Activated CD8-positive, alpha-beta memory T cell treated with anti-CD3 and anti-CD28 coated beads for 36 hours (primary cell): ENCODE results near the gene KLHL40. TPM values are rescaled to one million over a fixed set of nuclear protein-coding genes. Genes with fewer than 3 reads are reported as not detected.

Experiments
- CTCF ChIA-PET: fragments of 350-600 bp; sonication (Branson Sonifier 250); formaldehyde crosslinking; loops from one replicate; lab custom pipeline; 2021; ENCODE audit warnings: antibody characterized with exemption; lab: Charles Lee
- POLR2A ChIA-PET: fragments of 350-600 bp; sonication (Branson Sonifier 250); formaldehyde crosslinking; loops from one replicate; lab custom pipeline; 2021; ENCODE audit warnings: antibody characterized with exemption; lab: Charles Lee
- total RNA-seq, 2 experiments: library from RNA; stranded (reverse); gene quantifications; one replicate each; pipeline ENCODE4 v1.2.3, GENCODE V29; 2021

Gene KLHL40
- total RNA-seq = not detected

GRCh38 chr3:42685363-42685881 is at the start of gene KLHL40:
KLHL40 (plus strand) TSS chr3:42685537; CDS start chr3:42685619, 82 bp downstream.
- ChIA-PET CTCF (no interaction called here), POLR2A (no interaction called here)

DNA sequence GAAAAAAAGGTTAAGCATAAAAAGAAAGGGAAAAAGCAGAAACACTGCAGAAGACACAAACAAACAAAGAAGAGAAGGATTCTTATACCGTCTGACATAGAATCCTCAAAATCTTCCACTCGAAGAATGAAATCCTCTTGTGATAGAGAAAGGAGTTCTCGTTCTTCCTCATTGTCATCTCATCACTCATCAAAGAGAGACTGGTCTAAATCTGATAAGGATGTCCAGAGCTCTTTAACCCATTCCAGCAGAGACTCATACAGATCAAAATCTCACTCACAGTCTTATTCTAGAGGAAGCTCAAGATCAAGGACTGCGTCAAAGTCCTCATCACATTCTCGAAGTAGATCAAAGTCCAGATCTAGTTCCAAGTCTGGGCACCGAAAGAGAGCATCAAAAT is 48.3 kb upstream of the KLHL40 start:
- POLR2A ChIA-PET = no interaction called here

GRCh38 chr3:42638339-42638842 is 46.9 kb upstream of the KLHL40 start:
- POLR2A ChIA-PET = no interaction called here
- CTCF ChIA-PET = no interaction called here

More for the DNA sequence above, 48.3 kb upstream of the KLHL40 start:
- CTCF ChIA-PET = interaction anchor here (0.8 to 1.5 kb wide), 5 partner anchors 15 to 135 kb away, joined by 3 to 5 read pairs (median 3); partner anchors contain the start of genes NKTR, SEC22C and VIPR1

DNA sequence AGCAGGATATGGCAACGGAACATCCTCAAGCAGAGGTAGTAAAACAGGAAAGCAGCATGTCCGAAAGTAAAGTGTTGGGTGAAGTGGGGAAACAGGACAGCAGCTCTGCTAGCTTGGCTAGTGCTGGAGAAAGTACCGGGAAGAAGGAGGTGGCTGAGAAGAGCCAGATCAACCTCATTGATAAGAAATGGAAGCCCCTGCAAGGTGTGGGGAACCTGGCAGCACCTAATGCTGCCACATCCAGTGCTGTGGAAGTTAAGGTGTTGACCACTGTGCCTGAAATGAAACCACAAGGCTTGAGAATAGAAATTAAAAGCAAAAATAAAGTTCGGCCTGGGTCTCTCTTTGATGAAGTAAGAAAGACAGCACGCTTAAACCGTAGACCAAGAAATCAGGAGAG is 46.1 kb upstream of the KLHL40 start:
- POLR2A ChIA-PET = interaction anchor here (0.6 kb wide), 1 partner anchor 13 kb away, joined by 3 read pairs; no protein-coding TSS in a partner anchor
- CTCF ChIA-PET = no interaction called here

DNA sequence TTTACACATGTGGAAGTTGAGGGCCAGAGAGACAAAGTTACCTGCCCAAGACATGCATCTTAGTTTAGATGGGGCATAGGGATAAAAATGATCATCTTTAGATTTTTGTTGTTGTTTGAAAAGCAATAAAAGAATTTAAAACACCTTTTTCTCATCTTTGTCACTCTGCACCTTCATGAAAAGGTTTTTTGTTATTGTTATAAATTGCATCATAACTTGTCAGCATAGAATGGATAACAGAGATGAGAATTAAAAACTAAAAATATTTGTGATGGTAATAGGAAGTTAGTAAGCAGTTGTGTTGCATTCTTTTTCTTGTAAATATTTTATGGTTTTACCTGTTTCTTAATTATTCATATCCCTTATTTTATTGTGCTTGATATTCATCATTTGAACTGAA is 45.2 kb upstream of the KLHL40 start:
- CTCF ChIA-PET = interaction anchor here (0.8 kb wide), 1 partner anchor 93 kb away, joined by 3 read pairs; no protein-coding TSS in a partner anchor
- POLR2A ChIA-PET = interaction anchor here (0.7 kb wide), 1 partner anchor 50 kb away, joined by 4 read pairs; no protein-coding TSS in a partner anchor

GRCh38 chr3:42640771-42641370 is 44.5 kb upstream of the KLHL40 start:
- POLR2A ChIA-PET = no interaction called here

GRCh38 chr3:42647821-42648459 is 37.4 kb upstream of the KLHL40 start:
- POLR2A ChIA-PET = interaction anchor here (0.7 kb wide), 1 partner anchor 15 kb away, joined by 3 read pairs; no protein-coding TSS in a partner anchor
- CTCF ChIA-PET = no interaction called here

More at GRCh38 chr3:42640771-42641370, 44.5 kb upstream of the KLHL40 start:
- CTCF ChIA-PET = no interaction called here

GRCh38 chr3:42649006-42649405 is 36.3 kb upstream of the KLHL40 start:
- CTCF ChIA-PET = no interaction called here
- POLR2A ChIA-PET = interaction anchor here (0.6 to 0.7 kb wide), 2 partner anchors 14 to 72 kb away, joined by 3 read pairs; no protein-coding TSS in a partner anchor

DNA sequence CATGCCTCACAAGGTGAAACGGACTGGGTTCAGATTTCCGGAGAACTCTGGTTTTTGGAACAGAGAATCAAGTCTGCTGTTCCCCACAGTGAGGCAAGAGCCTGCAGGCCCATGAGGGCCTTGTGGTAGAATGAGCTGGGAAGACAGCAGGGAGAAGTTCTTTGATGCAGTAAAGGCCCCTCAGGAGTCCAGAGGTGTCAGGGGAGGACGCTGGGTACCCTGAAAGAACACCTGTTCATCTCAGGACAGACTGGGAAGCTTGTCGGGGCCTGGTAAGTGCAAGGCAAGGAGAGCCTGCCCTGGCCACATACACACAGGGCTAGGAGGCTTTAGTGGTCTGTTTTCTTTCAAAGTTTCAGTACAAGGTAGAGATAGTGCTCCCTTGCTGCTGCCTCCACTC is 35.6 kb upstream of the KLHL40 start:
- POLR2A ChIA-PET = interaction anchor here (0.6 kb wide), 1 partner anchor 73 kb away, joined by 3 read pairs; no protein-coding TSS in a partner anchor
- CTCF ChIA-PET = interaction anchor here (1.2 kb wide), 1 partner anchor 52 kb away, joined by 3 read pairs; no protein-coding TSS in a partner anchor

DNA sequence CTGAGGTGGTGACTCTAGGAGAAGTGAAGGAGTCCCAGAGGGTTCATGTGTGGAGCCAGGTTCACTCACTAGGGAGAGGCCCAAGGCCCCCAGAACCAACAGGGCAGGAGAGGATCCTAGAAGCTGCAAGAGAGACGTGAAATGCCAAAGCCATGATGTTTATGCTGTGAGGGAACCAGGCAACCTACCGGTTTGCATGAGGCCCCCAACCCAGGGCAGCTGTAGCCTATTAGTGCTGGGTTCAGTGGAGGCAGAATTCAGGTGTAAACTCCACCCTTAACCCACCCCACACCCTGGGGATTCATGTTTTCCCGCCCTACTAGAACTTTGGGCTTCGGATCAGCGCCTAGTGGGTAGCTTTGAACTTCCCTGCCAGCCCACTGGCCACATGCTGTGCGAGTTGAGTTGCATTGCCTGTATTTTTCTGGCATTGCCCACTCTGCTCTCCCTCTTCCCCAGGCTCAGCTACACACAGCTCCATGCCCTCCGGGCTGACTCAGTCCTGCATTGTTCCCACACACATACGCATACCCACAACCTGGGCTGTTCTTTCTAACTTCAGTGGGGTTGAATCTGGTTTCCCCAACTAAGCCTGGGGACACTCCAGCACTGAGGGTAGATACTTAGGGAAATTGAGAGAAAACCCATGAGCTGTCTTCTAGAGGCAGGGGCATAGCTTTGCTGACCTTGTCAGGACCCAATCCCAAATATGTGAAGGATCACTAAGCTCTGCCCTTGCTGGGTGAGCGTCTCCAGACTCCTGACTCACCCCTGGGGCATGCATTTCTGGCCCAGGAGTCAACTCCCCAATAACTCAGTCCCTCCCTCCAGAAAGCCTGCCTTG is 33.9 kb upstream of the KLHL40 start:
- ChIA-PET POLR2A (interaction anchor here (0.6 kb wide), 1 partner anchor 9 kb away, joined by 3 read pairs; no protein-coding TSS in a partner anchor), CTCF (interaction anchor here (0.5 to 1.2 kb wide), 4 partner anchors 10 to 121 kb away, joined by 3 read pairs; no protein-coding TSS in a partner anchor)

- CTCF ChIA-PET = interaction anchor here (0.7 to 1.2 kb wide), 3 partner anchors 9 to 39 kb away, joined by 3 read pairs; no protein-coding TSS in a partner anchor
- POLR2A ChIA-PET = interaction anchor here (0.6 to 0.7 kb wide), 2 partner anchors 9 to 13 kb away, joined by 3 read pairs; no protein-coding TSS in a partner anchor
Measured at GRCh38 chr3:42652251-42652610, 33.1 kb upstream of the KLHL40 start.

DNA sequence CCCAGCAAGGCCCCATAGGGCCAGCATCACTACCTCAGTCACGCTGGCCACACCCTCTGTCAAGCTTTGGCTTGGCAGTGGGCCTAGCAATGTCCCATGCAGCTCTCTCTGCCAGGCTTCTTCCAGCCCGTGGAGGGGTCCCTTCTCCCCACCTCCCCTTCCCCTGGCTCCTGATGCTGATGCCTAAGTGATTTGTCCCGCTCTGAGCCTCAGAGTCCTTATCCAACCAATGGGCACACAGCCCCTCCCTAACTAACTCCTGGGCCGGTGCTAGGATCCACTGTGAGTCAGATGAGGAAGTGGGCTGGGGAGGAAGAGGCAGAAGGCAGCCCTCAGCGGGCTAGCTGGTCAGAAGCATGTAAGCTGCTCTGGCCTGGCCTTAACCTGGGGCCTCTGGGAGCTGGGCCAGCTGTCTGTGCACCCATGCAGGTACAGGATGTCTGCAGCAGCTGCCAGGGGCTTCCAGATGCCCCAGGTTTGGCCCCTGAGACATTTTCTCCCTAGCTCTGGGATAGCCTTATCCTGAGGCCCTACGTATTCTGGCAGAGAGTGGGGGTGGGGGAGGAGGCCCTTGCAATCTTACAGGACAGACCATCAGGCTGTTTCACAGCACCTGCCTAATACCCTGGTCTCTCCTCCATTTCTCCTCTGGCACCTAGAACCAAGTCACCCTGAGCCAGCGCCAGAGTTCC is 32.6 kb upstream of the KLHL40 start:
- ChIA-PET POLR2A (interaction anchor here (0.7 kb wide), 1 partner anchor 13 kb away, joined by 3 read pairs; no protein-coding TSS in a partner anchor), CTCF (interaction anchor here (1.0 kb wide), 1 partner anchor 16 kb away, joined by 3 read pairs; no protein-coding TSS in a partner anchor)

GRCh38 chr3:42653303-42653559 is 32.1 kb upstream of the KLHL40 start:
- ChIA-PET CTCF (no interaction called here), POLR2A (no interaction called here)

DNA sequence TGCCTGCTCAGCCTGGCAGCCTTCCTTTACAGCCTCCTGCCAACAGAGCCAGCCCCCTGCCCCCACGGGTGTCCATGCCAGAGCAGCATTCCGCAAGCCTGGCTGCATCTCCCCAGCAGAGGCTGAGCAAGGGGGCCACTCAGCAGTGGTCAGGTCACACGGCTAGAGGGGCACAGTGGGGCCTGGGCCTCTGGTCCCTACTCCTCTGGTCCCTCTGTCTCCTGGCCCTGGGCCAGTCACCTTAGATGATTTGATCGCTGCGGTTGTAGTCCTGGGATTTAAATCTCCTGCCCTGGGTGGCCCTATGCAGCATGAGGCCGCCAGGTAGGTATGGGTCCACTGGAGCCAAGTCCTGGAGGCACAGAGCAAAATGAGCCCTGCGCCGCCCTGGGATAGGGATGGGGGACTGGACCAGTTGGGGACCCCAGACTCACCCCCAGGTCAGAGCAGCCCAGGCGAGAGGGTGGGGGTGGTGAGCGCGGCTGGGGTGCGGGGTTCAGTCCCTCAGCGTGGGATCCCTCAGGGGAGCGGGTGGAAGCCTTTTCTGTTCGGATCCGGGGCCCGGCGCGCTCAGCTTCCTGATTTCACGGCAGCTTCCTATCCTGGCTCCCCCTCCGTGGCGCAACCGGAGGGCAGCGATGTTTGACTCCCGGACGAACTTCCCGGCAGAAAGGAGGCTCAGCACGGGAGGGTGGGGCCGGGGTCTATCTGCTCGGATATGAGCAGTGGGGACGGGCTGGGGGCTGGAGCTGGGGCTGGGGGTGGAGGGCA is 31.6 kb upstream of the KLHL40 start, which contains the start of gene ZBTB47:
TSS of gene ZBTB47 (plus strand) at position 138 of the 771 bp plus-strand sequence. CDS start 4,659 bp downstream, outside the sequence.
- POLR2A ChIA-PET = interaction anchor here (0.6 kb wide), 1 partner anchor 1686 kb away, joined by 3 read pairs; no protein-coding TSS in a partner anchor
- CTCF ChIA-PET = interaction anchor here (0.9 kb wide), 1 partner anchor 16 kb away, joined by 3 read pairs; no protein-coding TSS in a partner anchor

DNA sequence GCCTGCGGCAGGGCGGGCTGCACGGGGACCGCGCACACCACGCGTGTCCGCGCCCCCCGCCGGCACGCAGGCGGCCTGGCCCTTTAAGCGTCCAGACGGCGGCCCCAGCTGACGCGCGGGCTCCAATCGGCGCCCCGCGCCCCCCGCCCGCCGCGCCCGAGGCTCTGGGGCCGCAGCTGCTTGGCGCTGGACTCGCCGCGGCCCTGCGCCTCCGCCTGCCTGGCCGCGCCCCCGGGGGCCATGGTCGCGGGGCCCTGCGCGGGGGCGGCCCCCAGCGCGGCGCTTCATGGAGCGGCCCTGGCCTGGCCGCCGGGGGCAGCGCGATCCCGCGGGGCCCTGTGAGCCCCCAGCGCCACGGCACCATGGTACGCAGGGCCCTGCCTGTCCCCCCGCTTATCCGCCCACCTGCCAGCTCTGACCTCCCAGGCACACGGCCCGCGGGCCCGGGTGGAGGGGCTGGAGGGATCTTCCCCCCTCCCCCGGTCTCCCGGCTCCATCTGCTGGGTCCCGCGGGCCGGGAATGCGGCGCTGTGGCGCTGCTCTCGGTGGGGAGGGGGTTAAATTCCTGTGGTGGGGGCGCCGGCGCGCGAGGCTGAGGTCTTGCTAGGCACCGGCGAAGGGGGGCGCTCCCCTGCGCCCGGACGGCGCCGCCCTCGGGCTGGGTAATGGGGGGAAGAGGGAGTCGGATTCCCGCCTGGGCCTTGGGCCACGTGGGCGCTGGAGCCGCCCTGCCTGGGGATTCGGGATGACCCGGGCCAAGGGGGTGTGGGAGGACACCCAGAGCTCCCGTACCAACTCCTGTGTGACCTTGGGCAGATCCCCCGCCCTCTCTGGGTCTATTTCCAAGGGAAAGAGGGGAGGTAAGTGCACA is 30.8 kb upstream of the KLHL40 start:
- POLR2A ChIA-PET = interaction anchor here (0.6 kb wide), 1 partner anchor 1685 kb away, joined by 3 read pairs; no protein-coding TSS in a partner anchor
- CTCF ChIA-PET = interaction anchor here (0.9 kb wide), 1 partner anchor 17 kb away, joined by 3 read pairs; no protein-coding TSS in a partner anchor

- ChIA-PET CTCF (no interaction called here), POLR2A (no interaction called here)
Measured at GRCh38 chr3:42655331-42655888, 29.9 kb upstream of the KLHL40 start.
